HepG2 (cell line): ENCODE measurements around the gene CHD9NB. TPM values are rescaled to one million over a fixed set of nuclear protein-coding genes. Genes with fewer than 3 reads are reported as not detected.

ENCODE experiments used
- ATAC-seq: fragments of 200-7000 bp; cut with Tn5 transposase; 3 replicates; pipeline ENCODE4 v1.9.1; 2020; ENCODE audit warnings: mild to moderate bottlenecking, moderate library complexity
- BruUV-seq: library from RNA; stranded (reverse); fragments of 400-500 nt; replicated peaks from 2 replicates; lab custom pipeline; 2021; lab: Mats Ljungman, UMichigan
- CTCF ChIA-PET: fragments of 300-600 bp; formaldehyde crosslinking; extraction: SDS; loops from one replicate; lab custom pipeline; 2021; ENCODE audit warnings: low total read pairs, inconsistent platforms, low intra/inter-chr PET ratio; lab: Yijun Ruan, JAX
- POLR2A ChIA-PET: fragments of 350-600 bp; sonication (Branson Sonifier 250); formaldehyde crosslinking; loops from one replicate; lab custom pipeline; 2020; ENCODE audit warnings: antibody characterized with exemption, inconsistent platforms; lab: Yijun Ruan, JAX
- DNase-seq: peaks from one replicate; pipeline ENCODE4 v3.0.0-alpha.2; 2015; ENCODE audit warnings: low spot score
- FAIRE-seq: peaks from 3 replicates; lab custom pipeline; 2011; peaks lifted over from hg19 to GRCh38; lab: Jason Lieb, UNC
- H2AFZ ChIP-seq: one replicate; pipeline ENCODE4 v1.6.1; 2011; ENCODE audit warnings: low read length, inconsistent platforms
- H3K27ac ChIP-seq: fragments of 300-600 bp; 3 replicates; pipeline ENCODE4 v1.8.0; 2011; ENCODE audit warnings: mixed run types, mild to moderate bottlenecking, mixed read lengths, low read length, inconsistent platforms; ENCODE audit not compliant: insufficient read depth; ENCODE audit errors: extremely low read length
- H3K27me3 ChIP-seq, 2 experiments: fragments of 200-600 bp in 1 of 2; 2 replicates in 1 of 2; 3 replicates in 1 of 2; pipeline versions ENCODE4 v1.6.0 to v1.8.0; 2011; ENCODE audit warnings: low read length in 2 of 2, mild to moderate bottlenecking in 2 of 2, moderate library complexity in 2 of 2, inconsistent platforms in 1 of 2; ENCODE audit not compliant: insufficient read depth in 2 of 2, control insufficient read depth in 1 of 2
- H3K36me3 ChIP-seq, 2 experiments: fragments of 200-600 bp in 1 of 2; replicated peaks in 1 of 2; 2 replicates in 1 of 2; 3 replicates in 1 of 2; pipeline versions ENCODE4 v1.5.1 to v1.8.0; 2011; ENCODE audit warnings: low read length in 2 of 2, inconsistent platforms in 1 of 2; ENCODE audit not compliant: insufficient read depth in 2 of 2, control insufficient read depth in 1 of 2
- H3K4me1 ChIP-seq: 2 replicates; pipeline ENCODE4 v1.5.1; 2012; ENCODE audit warnings: low read length, inconsistent platforms; ENCODE audit not compliant: insufficient read depth
- H3K4me2 ChIP-seq: 2 replicates; pipeline ENCODE4 v1.6.0; 2011; ENCODE audit warnings: low read depth, low read length, inconsistent platforms
- H3K4me3 ChIP-seq, 3 experiments: fragments of 200-600 bp in 1 of 3; sonication (generic), shearing (Covaris generic) in 1 of 3; replicated peaks in 1 of 3; 2 replicates each; pipeline ENCODE4 v1.5.1; 2011 to 2016; ENCODE audit warnings: low read length in 3 of 3, inconsistent platforms in 2 of 3, low read depth in 2 of 3, mild to moderate bottlenecking in 2 of 3, control low read depth in 1 of 3, mixed read lengths in 1 of 3; ENCODE audit not compliant: insufficient read depth in 1 of 3
- H3K79me2 ChIP-seq: one replicate; pipeline ENCODE4 v1.6.1; 2011; ENCODE audit warnings: low read length, inconsistent platforms; ENCODE audit not compliant: insufficient read depth
- H3K9ac ChIP-seq: 2 replicates; pipeline ENCODE4 v1.6.0; 2011; ENCODE audit warnings: mild to moderate bottlenecking, low read depth, low read length, inconsistent platforms; ENCODE audit not compliant: insufficient read depth
- H3K9me3 ChIP-seq: 2 replicates; pipeline ENCODE4 v1.5.1; 2012; ENCODE audit warnings: mild to moderate bottlenecking, low read length
- H4K20me1 ChIP-seq: 2 replicates; pipeline ENCODE4 v1.6.0; 2011; ENCODE audit warnings: inconsistent platforms, mild to moderate bottlenecking, low read length, moderate library complexity; ENCODE audit not compliant: insufficient read depth
- ATAD3A ChIP-seq: sonication (generic); formaldehyde crosslinking; IDR thresholded peaks from 2 replicates; pipeline ENCODE4 v1.4.0; 2020; ENCODE audit warnings: missing genetic modification reagents
- BHLHE40 ChIP-seq: IDR thresholded peaks from 2 replicates; pipeline ENCODE4 v1.6.1; 2011; ENCODE audit warnings: low read length, improper control_type of control experiment
- BRCA1 ChIP-seq: sonication (generic); formaldehyde crosslinking; IDR thresholded peaks from 2 replicates; pipeline ENCODE4 v1.4.0; 2020; ENCODE audit warnings: missing genetic modification reagents
- DPF2 ChIP-seq: sonication (generic); formaldehyde crosslinking; IDR thresholded peaks from 2 replicates; pipeline ENCODE4 v1.4.0; 2020; ENCODE audit warnings: mild to moderate bottlenecking, low read depth, missing genetic modification reagents, borderline replicate concordance
- EEA1 ChIP-seq: sonication (generic); formaldehyde crosslinking; IDR thresholded peaks from 2 replicates; pipeline ENCODE4 v1.5.1; 2020; ENCODE audit warnings: mild to moderate bottlenecking, missing genetic modification reagents, borderline replicate concordance
- ESRRA ChIP-seq: sonication (generic); formaldehyde crosslinking; IDR thresholded peaks from 2 replicates; pipeline ENCODE4 v1.5.1; 2020; ENCODE audit warnings: mild to moderate bottlenecking, low read depth, missing genetic modification reagents
- MAFK ChIP-seq, 2 experiments: IDR thresholded peaks in 1 of 2; conservative IDR thresholded peaks in 1 of 2; 2 replicates each; pipeline ENCODE4 v1.6.1; 2011; ENCODE audit warnings: improper control_type of control experiment in 2 of 2, low read length in 2 of 2
- MXI1 ChIP-seq: IDR thresholded peaks from 3 replicates; pipeline ENCODE4 v1.6.1; 2012; ENCODE audit warnings: low read depth, low read length, inconsistent platforms, borderline replicate concordance
- NR2F1 ChIP-seq, 2 experiments: fragments of 450-650 bp in 1 of 2; formaldehyde crosslinking in 1 of 2; IDR thresholded peaks; 2 replicates each; pipeline versions ENCODE4 v1.5.0 to v1.6.1; 2016 to 2020; ENCODE audit warnings: mild to moderate bottlenecking in 1 of 2, missing compliant biosample characterization in 1 of 2, missing genetic modification reagents in 1 of 2, moderate library complexity in 1 of 2
- PITX1 ChIP-seq: sonication (generic); formaldehyde crosslinking; IDR thresholded peaks from 2 replicates; pipeline ENCODE4 v1.5.1; 2020; ENCODE audit warnings: mild to moderate bottlenecking, missing genetic modification reagents
- SKI ChIP-seq: fragments of 450-650 bp; IDR thresholded peaks from one replicate; pipeline ENCODE4 v1.6.1; 2018; ENCODE audit warnings: mild to moderate bottlenecking; ENCODE audit not compliant: partially characterized antibody
- SP1 ChIP-seq, 2 experiments: fragments of 450-650 bp in 1 of 2; sonication (generic) in 1 of 2; formaldehyde crosslinking in 1 of 2; IDR thresholded peaks; 2 replicates each; pipeline versions ENCODE4 v1.4.0 to v1.6.1; 2016 to 2020; ENCODE audit warnings: missing genetic modification reagents in 1 of 2
- TGIF2 ChIP-seq: IDR thresholded peaks from 2 replicates; pipeline ENCODE4 v1.6.1; 2016; ENCODE audit warnings: control low read depth, missing compliant biosample characterization
- ZNF124 ChIP-seq: sonication (generic); formaldehyde crosslinking; IDR thresholded peaks from 2 replicates; pipeline ENCODE4 v1.4.0; 2020; ENCODE audit warnings: missing genetic modification reagents
- WGBS: methylation state at CpG from one replicate; pipeline ENCODE4 v1.1.6; 2017; ENCODE audit warnings: low lambda C conversion rate; 5-methylcytosine and 5-hydroxymethylcytosine counted together
- in situ Hi-C: cut with HindIII; loops from 2 replicates; pipeline ENCODE4 v1.10.0; 2017; ENCODE audit warnings: low pct_unique_long_range_greater_than_20kb; ENCODE audit not compliant: extremely low pct_ligation_motif_present
- intact Hi-C: fragments of 100-400 bp; cut with micrococcal nuclease; formaldehyde crosslinking; loops from one replicate; pipeline ENCODE4 v1.10.0; 2022; ENCODE audit not compliant: unreplicated experiment
- polyA plus RNA-seq, 8 experiments: library from polyadenylated mRNA; depleted of rRNA in 3 of 8; stranded (reverse) in 7 of 8; unstranded in 1 of 8; fragments of >200 nt; fragmentation: Illumina TruSeq in 4 of 8; extraction: Trizol in 4 of 8; gene quantifications; 2 replicates each; pipeline versions ENCODE4 v1.2.1 to v1.2.3, GENCODE V29; 2011 to 2016; ENCODE audit warnings: low read depth in 4 of 8, missing spikeins in 1 of 8, mixed read lengths in 1 of 8; ENCODE audit not compliant: insufficient read depth in 1 of 8
- total RNA-seq, 5 experiments: library from RNA; depleted of rRNA; stranded (reverse); fragments of >200 nt; fragmentation: Illumina TruSeq; extraction: Trizol; gene quantifications; 2 replicates each; pipeline ENCODE4 v1.2.3, GENCODE V29; 2016; ENCODE audit warnings: low read depth in 1 of 5
- TF ChIP-seq, protein P1 (sequence below): sonication (generic); formaldehyde crosslinking; IDR thresholded peaks from 2 replicates; pipeline ENCODE4 v1.5.0; 2020; ENCODE audit warnings: missing genetic modification reagents
- TF ChIP-seq, protein P2 (sequence below): sonication (generic); formaldehyde crosslinking; IDR thresholded peaks from 2 replicates; pipeline ENCODE4 v1.5.0; 2020; ENCODE audit warnings: mild to moderate bottlenecking, missing genetic modification reagents

Gene CHD9NB
- total and polyA plus RNA-seq, 2 of the 13 experiments (the other 11 are each of a cell fraction or from before 2014, with no cell fraction given), result 0.17 to 0.18 TPM

DNA sequence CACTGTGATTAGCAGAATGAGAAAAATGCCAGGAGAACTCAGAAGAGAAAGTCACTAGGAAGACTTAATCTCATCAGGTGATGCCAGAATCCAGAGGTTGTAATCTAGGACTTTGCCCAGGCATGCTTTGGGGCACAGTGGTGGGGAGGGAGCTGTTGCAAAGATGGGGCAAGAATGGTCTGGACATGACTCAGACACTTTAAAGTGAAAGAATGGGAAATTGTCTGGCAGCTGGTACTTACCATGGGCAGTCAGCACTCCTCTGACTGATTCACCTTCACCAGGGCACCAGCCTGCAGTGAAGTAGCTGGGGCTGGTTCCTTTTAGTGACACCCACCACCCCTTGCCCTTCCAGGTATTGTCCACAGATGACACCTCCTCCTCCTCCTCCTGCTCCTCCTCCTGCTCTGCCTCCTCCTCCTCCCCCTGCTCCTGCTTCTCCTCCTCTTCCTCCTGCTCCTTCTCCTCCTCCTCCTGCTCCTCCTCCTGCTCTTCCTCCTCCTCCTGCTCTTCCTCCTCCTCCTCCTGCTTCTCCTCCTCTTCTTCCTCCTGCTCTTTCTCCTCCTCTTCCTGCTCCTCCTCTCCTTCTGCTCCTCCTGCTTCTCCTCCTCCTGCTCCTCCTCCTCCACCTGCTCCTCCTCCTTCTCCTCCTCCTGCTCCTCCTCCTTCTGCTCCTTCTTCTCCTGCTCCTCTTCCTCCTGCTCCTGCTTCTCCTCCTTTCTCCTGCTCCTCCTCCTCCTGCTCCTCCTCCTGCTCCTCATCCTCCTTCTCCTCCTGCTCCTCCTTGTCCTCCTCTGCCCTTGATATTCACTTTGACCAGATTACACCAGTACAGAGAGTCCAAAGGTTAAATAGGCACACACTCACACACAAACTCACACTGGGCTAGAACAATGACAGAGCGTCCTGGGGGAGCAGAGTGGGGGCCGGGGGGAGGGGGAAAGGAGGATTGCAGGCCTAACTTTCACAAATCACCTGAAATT is at the start of gene CHD9NB (continued):
- 0 out of 2 replicates have a peak, but pooled peaks have one; percentile 44 for TF ChIP-seq EEA1
- TF ChIP-seq, protein P1, sequence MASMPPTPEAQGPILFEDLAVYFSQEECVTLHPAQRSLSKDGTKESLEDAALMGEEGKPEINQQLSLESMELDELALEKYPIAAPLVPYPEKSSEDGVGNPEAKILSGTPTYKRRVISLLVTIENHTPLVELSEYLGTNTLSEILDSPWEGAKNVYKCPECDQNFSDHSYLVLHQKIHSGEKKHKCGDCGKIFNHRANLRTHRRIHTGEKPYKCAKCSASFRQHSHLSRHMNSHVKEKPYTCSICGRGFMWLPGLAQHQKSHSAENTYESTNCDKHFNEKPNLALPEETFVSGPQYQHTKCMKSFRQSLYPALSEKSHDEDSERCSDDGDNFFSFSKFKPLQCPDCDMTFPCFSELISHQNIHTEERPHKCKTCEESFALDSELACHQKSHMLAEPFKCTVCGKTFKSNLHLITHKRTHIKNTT (CRISPR knock-in tag), result no peak
- TF ChIP-seq MXI1, result peak; percentile 39; the same call in 1 of the 3 replicates
- peak; percentile 22 for TF ChIP-seq TGIF2 (CRISPR knock-in tag)
- TF ChIP-seq ESRRA (CRISPR knock-in tag), result peak; percentile 79; the same call in 1 of the 2 replicates
- TF ChIP-seq SP1 (IDR thresholded peaks at IDR 0.05), result no peak
- peak; percentile 18; the same call in 1 of the 2 replicates for TF ChIP-seq SP1 (CRISPR knock-in tag; IDR thresholded peaks at IDR 0.05)
- TF ChIP-seq PITX1 (CRISPR knock-in tag), result 0 out of 2 replicates have a peak, but pooled peaks have one; percentile 24
- peak; percentile 88 for TF ChIP-seq SKI
- 0 out of 4 replicates have a peak, but pooled peaks of 1 of the 2 experiments have one; percentile 24 for TF ChIP-seq NR2F1 (CRISPR knock-in tag; IDR thresholded peaks at IDR 0.05)
- no peak for TF ChIP-seq ZNF124

DNA sequence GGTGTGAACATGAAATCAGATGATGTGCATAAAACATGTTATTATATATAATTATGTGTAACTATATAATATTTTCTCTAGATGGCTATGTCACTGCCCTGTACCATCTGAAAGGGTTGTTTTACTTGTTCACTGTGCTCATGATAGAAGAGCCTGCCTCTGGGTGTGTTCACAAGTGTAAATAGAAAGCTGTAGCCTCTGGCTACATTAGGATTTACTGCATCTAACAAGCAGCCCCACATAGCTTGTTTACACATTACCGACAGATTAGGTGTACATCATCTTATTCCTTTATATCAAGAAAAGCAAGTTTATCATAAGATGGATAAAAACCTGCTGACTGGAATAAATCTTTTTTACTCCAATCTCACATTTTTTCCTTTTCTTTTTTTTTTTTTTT is 48.2 kb upstream of the CHD9NB start:
- H3K9ac ChIP-seq, result no peak overlapping the region

More for the DNA sequence above, 48.2 kb upstream of the CHD9NB start:
- intact Hi-C loops (loop anchor here (1.0 kb wide), 1 partner anchor 19 kb away; no protein-coding TSS in a partner anchor), in situ Hi-C loops (no loop called here)
- Histone ChIP-seq H3K27me3 (no peaks in the 10 kb centered on the region; a peak in 1 of 5 replicates), H3K79me2 (peaks cover 18% of the 10 kb centered on the region), H2AFZ (no peak overlapping the region), H3K36me3 (no peaks in the 10 kb centered on the region), H3K4me3 (no peak overlapping the region), H4K20me1 (peaks cover 4% of the 10 kb centered on the region; the same call in 1 of the 2 replicates), H3K4me2 (no peak overlapping the region), H3K4me1 (peaks cover 38% of the 10 kb centered on the region), H3K27ac (no peak overlapping the region), H3K9me3 (no peaks in the 10 kb centered on the region)
- TF ChIP-seq MAFK (conservative IDR thresholded peaks at IDR 0.05 in 1 of 2, IDR thresholded peaks at IDR 0.05 in 1 of 2; ENCODE audit: low read length in 2 of 2) (0 out of 4 replicates have a peak, but pooled peaks of 1 of the 2 experiments have one; percentile 2), BHLHE40 (no peak), BRCA1 (no peak), ATAD3A (no peak), DPF2 (no peak)
- TF ChIP-seq, protein P2, sequence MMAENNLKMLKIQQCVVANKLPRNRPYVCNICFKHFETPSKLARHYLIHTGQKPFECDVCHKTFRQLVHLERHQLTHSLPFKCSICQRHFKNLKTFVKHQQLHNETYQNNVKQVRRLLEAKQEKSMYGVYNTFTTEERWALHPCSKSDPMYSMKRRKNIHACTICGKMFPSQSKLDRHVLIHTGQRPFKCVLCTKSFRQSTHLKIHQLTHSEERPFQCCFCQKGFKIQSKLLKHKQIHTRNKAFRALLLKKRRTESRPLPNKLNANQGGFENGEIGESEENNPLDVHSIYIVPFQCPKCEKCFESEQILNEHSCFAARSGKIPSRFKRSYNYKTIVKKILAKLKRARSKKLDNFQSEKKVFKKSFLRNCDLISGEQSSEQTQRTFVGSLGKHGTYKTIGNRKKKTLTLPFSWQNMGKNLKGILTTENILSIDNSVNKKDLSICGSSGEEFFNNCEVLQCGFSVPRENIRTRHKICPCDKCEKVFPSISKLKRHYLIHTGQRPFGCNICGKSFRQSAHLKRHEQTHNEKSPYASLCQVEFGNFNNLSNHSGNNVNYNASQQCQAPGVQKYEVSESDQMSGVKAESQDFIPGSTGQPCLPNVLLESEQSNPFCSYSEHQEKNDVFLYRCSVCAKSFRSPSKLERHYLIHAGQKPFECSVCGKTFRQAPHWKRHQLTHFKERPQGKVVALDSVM (CRISPR knock-in tag), result no peak
- no peak for DNase-seq
- ChIA-PET POLR2A (interaction anchor here (0.6 to 3.2 kb wide), 4 partner anchors 10 to 50 kb away, joined by 3 to 35 read pairs (median 16); partner anchors contain the start of gene CHD9), CTCF (no interaction called here)
- WGBS, result 100% methylated on average over 1 of the region's 1 CpG
- no peak for ATAC-seq
- BruUV-seq, result no TSS peak
- FAIRE-seq, result no peak
